ENCODE measurements around the gene S100A14.

DNA sequence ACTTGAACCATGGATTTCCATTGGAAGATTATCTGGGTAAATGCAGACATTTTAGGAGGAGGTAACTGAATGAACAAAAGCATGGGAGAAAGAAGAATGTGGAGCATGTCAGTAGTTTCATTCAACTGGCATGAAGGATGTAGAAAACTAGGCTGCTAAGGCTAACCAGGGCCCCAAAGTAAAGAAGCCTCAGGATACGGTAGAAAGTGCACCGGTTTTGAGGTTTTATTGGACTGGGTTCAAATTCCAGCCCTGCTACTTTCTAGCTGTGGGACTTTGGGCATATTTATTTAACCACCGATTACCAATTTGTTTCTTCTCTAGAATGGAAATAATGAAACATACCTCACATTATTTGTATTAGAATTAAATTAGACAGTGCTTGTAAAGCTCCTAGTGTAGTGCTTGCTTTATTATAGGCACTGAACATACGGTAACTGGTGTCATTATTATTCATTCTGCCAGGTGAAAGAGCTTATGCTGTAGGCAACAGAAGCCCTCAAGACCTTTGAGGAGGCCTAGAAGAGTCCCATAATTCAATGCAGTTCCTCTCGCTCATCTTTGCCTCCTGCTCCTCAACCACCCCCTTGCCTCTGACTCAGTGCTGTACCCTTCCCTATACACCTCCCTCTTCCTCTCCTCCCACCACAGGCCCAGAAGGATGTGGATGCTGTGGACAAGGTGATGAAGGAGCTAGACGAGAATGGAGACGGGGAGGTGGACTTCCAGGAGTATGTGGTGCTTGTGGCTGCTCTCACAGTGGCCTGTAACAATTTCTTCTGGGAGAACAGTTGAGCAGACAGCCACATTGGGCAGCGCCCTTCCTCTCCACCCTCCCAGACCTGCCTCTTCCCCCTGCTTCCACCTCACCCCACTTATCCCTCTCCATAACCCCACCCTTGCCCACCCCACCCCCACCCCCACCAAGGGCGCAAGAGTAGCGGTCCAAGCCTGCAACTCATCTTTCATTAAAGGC lies 15.2 kb upstream of the S100A14 start:
- TF ChIP-seq, protein P1, sequence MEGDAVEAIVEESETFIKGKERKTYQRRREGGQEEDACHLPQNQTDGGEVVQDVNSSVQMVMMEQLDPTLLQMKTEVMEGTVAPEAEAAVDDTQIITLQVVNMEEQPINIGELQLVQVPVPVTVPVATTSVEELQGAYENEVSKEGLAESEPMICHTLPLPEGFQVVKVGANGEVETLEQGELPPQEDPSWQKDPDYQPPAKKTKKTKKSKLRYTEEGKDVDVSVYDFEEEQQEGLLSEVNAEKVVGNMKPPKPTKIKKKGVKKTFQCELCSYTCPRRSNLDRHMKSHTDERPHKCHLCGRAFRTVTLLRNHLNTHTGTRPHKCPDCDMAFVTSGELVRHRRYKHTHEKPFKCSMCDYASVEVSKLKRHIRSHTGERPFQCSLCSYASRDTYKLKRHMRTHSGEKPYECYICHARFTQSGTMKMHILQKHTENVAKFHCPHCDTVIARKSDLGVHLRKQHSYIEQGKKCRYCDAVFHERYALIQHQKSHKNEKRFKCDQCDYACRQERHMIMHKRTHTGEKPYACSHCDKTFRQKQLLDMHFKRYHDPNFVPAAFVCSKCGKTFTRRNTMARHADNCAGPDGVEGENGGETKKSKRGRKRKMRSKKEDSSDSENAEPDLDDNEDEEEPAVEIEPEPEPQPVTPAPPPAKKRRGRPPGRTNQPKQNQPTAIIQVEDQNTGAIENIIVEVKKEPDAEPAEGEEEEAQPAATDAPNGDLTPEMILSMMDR (IDR thresholded peaks at IDR 0.05): no peak
- TF ChIP-seq POLR2A (IDR thresholded peaks at IDR 0.05): no peak

Measured in adrenal gland (tissue), 5 donors.